Ectodermal cell (in vitro differentiated cells): Measurements from ENCODE around the gene APOE.
"Not testable (repeated sequence)": the region's sequence is repeated elsewhere in the genome, so short reads cannot be mapped to it uniquely, and the experiment has no call there.

Source experiments
- H3K27ac ChIP-seq: 2 replicates; pipeline ENCODE4 v1.7.0; 2013; ENCODE audit warnings: mild to moderate bottlenecking, low read depth, low read length; ENCODE audit not compliant: insufficient read depth, poor library complexity, severe bottlenecking
- H3K27me3 ChIP-seq: 2 replicates; pipeline ENCODE4 v1.7.0; 2013; ENCODE audit warnings: mild to moderate bottlenecking, low read length; ENCODE audit not compliant: insufficient read depth, control insufficient read depth, poor library complexity, severe bottlenecking
- H3K36me3 ChIP-seq: one replicate; pipeline ENCODE4 v1.7.0; 2013; ENCODE audit warnings: low read length; ENCODE audit not compliant: control insufficient read depth, insufficient read depth
- H3K4me1 ChIP-seq: one replicate; pipeline ENCODE4 v1.7.0; 2013; ENCODE audit warnings: low read length; ENCODE audit not compliant: control insufficient read depth, insufficient read depth
- H3K4me3 ChIP-seq: 2 replicates; pipeline ENCODE4 v1.7.0; 2013; ENCODE audit warnings: low read depth, low read length, control low read depth; ENCODE audit not compliant: insufficient read depth
- H3K9me3 ChIP-seq: 2 replicates; pipeline ENCODE4 v1.7.0; 2013; ENCODE audit warnings: mild to moderate bottlenecking, low read length, moderate library complexity; ENCODE audit not compliant: control insufficient read depth
- WGBS, 2 experiments: methylation state at CpG; one replicate each; pipeline ENCODE4 v1.1.7; 2013; ENCODE audit warnings: missing lambda C conversion rate in 2 of 2; 5-methylcytosine and 5-hydroxymethylcytosine counted together

The APOE gene

DNA sequence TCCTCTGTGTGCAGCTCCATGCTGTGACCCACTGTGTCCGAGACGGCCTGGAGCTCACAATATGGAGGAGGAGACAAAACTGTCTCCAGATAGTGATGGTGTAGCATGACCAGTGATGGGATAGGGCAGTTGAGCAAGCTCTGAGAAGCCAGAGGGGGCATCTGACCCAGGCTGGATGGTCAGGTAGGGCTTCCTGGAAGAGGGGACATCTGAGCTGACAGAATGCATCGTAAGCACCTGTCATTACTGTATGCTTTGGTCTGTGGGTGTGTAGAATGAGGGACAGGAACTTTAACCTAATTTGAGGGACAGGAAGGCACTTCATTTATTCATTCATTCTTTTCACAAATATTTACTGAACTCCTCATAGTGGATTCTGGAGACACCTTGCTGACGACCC, 21.0 kb upstream of the APOE start:
- Histone ChIP-seq H3K4me1 (no peaks in the 10 kb centered on the region), H3K36me3 (peaks cover 18% of the 10 kb centered on the region), H3K27ac (no peak overlapping the region), H3K4me3 (no peak overlapping the region), H3K9me3 (no peaks in the 10 kb centered on the region), H3K27me3 (no peaks in the 10 kb centered on the region)
- 93 to 94% methylated on average over 4 of the region's 4 CpGs for WGBS, 2 experiments

DNA sequence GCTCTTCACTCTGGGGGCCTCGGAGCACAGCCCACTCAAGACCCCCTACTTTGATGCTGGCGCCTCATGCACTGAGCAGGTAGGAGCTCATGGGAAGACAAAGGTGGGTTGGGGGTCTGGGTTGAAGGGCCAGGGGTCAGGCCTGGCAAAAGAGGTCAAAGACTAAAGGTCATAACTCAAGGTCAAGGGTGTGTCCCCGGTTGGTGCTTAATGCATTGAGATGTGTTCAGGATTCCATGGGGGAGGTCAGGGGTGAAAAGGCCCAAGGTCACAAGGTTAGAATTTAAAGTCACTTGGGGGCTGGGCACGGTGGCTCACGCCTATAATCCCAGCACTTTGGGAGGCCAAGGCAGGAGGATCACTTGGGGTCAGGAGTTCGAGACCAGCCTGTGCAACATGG, 19.5 kb upstream of the APOE start:
- H3K36me3 ChIP-seq: peaks cover 18% of the 10 kb centered on the region
- no peaks in the 10 kb centered on the region for H3K27me3 ChIP-seq
- H3K4me1 ChIP-seq: no peaks in the 10 kb centered on the region
- no peaks in the 10 kb centered on the region for H3K9me3 ChIP-seq
- WGBS, 2 experiments: 79 to 89% methylated on average over 6 of the region's 6 CpGs
- H3K4me3 ChIP-seq: no peak overlapping the region
- H3K27ac ChIP-seq: no peak overlapping the region

DNA sequence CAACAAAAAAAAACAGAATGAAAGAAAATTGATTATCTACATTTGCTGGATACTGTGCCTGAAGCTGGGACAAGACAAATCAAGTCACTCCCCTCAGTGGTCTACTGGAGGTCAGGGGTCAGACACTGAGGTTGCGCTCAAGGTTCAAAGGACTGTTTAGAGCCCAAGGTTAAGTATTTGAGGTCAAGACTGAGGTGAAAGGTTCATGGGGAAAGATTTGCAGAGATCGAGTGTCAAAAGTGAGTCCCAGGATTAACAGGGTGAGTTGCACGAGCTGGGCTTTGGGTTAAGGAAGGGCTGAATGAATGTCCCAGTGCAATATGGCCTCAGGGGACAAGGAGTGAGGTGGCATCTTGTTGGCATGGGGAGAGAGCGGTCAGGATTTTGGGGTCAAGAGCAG, 17.9 kb upstream of the APOE start:
- no peaks in the 10 kb centered on the region for H3K27me3 ChIP-seq
- H3K9me3 ChIP-seq: no peaks in the 10 kb centered on the region
- H3K4me3 ChIP-seq: no peak overlapping the region
- WGBS, 2 experiments: 93 to 95% methylated on average over 4 of the region's 4 CpGs
- H3K27ac ChIP-seq: no peak overlapping the region
- peaks cover 18% of the 10 kb centered on the region for H3K36me3 ChIP-seq
- H3K4me1 ChIP-seq: peaks cover 10% of the 10 kb centered on the region

DNA sequence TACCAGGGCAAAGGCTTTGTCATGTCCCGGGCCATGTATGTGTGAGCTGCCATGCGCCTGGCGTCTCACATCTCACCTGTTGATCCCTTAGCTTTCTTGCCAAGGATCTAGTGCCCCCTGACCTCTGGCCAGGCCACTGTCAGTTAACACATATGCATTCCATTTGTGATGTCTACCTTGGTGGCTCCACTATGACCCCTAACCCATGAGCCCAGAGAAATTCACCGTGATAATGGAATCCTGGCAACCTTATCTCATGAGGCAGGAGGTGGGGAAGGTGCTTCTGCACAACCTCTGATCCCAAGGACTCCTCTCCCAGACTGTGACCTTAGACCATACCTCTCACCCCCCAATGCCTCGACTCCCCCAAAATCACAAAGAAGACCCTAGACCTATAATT, 17.3 kb upstream of the APOE start:
- H3K4me3 ChIP-seq, H3K27me3 ChIP-seq, H3K9me3 ChIP-seq, H3K27ac ChIP-seq: not testable (repeated sequence)
- peaks cover 13% of the 10 kb centered on the region for H3K4me1 ChIP-seq
- 93% methylated on average over 4 of the region's 5 CpGs for WGBS, 2 experiments
- peaks cover 20% of the 10 kb centered on the region for H3K36me3 ChIP-seq

DNA sequence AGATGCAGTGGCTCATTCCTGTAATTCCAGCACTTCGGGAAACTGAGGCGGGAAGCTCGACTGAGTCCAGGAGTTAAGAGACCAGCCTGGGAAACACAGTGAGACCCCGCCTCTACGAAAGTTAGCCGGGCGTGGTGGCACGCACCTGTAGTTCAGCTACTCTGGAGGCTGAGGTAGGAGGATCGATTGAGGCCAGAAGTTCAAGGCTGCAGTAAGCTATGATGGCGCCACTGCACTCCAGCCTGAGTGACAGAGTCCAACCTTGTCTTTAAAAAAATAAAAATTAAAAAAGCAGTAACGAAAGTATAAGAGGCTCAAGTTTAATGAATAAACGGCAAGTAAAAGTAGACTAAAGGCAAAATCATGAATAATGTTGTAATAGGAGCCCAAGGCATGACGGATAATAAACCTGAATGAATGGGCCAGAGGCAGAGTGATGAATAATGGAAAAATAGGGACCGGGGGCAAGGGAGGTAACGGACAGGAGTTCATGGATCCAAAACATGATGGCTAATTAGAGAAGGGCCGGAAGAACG, 15.7 kb upstream of the APOE start:
- WGBS, 2 experiments: 71 to 72% methylated on average over 17 of the region's 17 CpGs
- peaks cover 13% of the 10 kb centered on the region for H3K4me1 ChIP-seq
- no peaks in the 10 kb centered on the region for H3K9me3 ChIP-seq
- peaks cover 24% of the 10 kb centered on the region for H3K36me3 ChIP-seq
- no peaks in the 10 kb centered on the region for H3K27me3 ChIP-seq
- peak overlapping the region; percentile 36 for H3K4me3 ChIP-seq
- peak overlapping the region; percentile 84 for H3K27ac ChIP-seq

DNA sequence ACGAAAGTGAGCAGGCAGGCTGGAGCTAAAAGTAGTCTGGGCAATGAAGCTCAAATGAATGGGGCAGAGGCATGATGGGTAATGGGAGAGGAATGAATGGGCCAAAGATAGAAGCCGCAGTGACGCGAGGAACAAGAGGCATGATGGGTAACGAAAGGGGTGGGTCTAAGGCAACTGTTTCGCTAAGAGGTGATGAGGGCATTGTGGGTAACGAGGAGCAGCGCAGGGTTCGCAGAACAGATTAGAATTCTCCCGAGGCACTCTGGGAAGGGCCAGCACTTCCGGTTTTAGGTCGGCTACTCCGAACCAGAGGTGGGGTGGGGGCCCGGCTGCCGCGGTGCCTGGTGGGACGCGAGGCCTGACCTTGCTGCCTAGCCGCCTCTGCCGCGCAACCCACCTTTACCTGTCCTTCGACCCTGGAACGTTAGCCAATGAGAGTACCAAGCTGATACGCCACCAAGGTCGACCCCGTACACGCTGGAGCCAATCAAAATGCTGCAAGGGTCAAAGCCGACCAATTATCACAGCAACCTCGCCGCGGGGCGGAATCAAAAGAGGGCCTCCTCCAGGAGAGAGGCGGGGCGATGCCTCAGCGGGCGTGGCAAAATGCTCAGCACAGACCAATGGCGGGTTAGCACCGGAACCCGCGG, 15.1 kb upstream of the APOE start:
- Histone ChIP-seq H3K9me3 (no peaks in the 10 kb centered on the region), H3K4me3 (peak overlapping the region; percentile 36), H3K27ac (peak overlapping the region; percentile 84), H3K27me3 (no peaks in the 10 kb centered on the region), H3K4me1 (peaks cover 13% of the 10 kb centered on the region), H3K36me3 (peaks cover 21% of the 10 kb centered on the region)
- 0% methylated on average over 40 of the region's 40 CpGs for WGBS, 2 experiments

DNA sequence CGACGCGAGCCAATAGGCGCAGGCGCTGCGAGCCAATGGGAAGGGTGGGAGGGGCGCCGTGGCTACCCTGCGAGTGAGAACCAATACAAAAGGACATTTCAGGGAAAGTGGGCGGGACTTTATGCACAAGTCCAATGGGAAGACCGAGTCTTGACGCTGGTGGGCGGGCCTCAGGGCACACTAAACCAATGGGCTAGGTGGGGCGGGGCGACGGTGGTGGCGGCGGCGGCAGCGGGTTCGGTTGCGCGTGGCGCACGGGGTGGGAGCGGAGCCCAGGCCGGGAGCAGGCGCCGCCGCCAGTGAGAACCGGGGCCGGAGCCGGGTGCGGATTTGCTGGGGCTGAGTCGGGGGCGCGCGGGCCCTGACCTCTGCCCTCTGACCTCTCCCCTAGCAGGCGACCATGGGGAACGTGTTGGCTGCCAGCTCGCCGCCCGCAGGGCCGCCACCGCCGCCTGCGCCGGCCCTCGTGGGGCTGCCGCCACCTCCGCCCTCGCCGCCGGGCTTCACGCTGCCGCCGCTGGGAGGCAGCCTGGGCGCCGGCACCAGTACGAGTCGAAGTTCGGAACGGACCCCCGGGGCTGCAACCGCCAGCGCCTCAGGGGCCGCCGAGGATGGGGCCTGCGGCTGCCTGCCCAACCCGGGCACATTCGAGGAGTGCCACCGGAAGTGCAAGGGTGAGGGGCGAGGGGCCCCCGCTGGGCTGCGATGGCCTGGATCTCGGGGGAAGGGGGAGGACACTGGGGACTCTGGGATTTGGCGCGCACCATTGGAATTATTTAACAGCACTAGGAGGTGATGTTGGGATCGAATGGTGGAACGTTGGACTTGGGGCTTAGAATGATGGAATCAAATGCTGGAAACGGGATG, 14.3 kb upstream of the APOE start, which contains the start of gene TOMM40:
Gene TOMM40, plus strand, starts transcription at position 239 of the 867 bp plus-strand sequence. Its CDS starts 162 bp downstream, at position 401.
- peaks cover 13% of the 10 kb centered on the region for H3K4me1 ChIP-seq
- no peaks in the 10 kb centered on the region for H3K9me3 ChIP-seq
- peak within 1 kb of the TSS; percentile 84 for H3K27ac ChIP-seq
- H3K4me3 ChIP-seq: peak within 1 kb of the TSS; percentile 86
- WGBS, 2 experiments: 0 to 1% methylated on average over 81 of the region's 81 CpGs
- H3K27me3 ChIP-seq: no peaks in the 10 kb centered on the region
- peaks cover 17% of the 10 kb centered on the region for H3K36me3 ChIP-seq

DNA sequence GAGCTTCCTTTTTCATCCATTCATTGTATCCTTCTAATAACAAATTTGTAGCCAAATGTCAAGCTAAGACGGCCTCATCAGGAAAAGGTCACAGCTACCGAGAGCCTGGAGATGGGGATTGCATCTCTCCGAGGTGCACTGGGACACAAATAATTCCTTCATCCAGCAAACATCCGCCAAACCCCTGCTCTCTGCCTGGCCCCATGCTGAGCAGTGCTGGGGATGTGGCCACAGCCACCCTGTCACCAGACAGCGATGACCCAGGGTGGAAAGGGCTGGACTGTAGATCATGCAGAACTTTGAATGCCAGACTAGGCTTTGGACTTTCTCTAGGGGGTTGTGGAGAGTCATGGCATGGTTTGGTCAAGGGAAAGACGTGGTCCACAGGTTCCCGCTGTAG, 12.7 kb upstream of the APOE start:
- no peaks in the 10 kb centered on the region for H3K9me3 ChIP-seq
- H3K4me3 ChIP-seq: no peak overlapping the region
- no peak overlapping the region for H3K27ac ChIP-seq
- H3K27me3 ChIP-seq: no peaks in the 10 kb centered on the region
- peaks cover 13% of the 10 kb centered on the region for H3K4me1 ChIP-seq
- H3K36me3 ChIP-seq: peaks cover 20% of the 10 kb centered on the region
- 95 to 96% methylated on average over 7 of the region's 7 CpGs for WGBS, 2 experiments

DNA sequence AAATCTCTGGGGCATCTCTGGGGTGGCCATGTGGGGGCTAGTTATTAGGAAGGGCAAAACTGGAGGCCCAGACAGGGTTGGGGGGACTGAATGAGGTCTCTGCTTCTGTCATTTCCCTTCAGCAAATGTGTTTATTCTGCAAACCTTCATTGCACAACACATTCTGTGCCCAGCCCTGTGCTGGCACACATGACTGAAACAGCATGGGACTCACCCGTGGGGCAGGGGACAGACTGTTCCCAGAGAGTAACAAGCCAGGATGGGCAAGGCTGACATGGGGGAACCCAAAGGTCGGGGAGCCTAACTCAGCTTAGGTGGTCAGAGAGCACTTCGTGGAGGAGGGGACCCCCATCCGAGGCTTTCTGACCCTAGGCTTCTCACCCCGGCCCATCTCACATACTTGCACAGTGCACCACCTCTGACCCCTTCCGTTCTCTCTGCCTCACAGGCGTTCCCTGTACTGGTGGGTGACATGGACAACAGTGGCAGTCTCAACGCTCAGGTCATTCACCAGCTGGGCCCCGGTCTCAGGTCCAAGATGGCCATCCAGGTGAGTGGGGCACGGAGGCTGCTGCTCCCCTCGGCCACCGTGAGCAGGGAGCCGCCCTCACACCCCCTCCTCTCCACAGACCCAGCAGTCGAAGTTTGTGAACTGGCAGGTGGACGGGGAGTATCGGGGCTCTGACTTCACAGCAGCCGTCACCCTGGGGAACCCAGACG, 12.1 kb upstream of the APOE start:
- Histone ChIP-seq H3K27me3 (no peaks in the 10 kb centered on the region), H3K36me3 (peaks cover 20% of the 10 kb centered on the region), H3K4me1 (peaks cover 13% of the 10 kb centered on the region), H3K9me3 (no peaks in the 10 kb centered on the region), H3K27ac (no peak overlapping the region), H3K4me3 (no peak overlapping the region)
- 92 to 95% methylated on average over 18 of the region's 18 CpGs for WGBS, 2 experiments

DNA sequence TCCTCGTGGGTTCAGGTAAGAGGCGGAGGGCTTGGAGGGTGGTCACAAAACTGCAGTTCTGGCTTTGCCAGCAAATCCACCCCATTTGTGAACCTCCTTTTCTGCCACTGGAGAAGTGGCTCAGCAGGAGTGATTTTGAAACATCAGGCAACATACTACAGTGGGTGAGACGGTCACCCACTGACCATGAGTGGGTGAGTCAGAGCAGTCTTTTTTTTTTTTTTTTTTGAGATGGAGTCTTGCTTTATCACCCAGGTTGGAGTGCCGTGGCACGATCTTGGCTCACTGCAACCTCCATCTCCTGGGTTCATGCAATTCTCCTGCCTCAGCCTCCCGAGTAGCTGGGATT, 11.6 kb upstream of the APOE start:
- Histone ChIP-seq H3K4me3 (no peak overlapping the region), H3K9me3 (no peaks in the 10 kb centered on the region), H3K27ac (no peak overlapping the region), H3K27me3 (no peaks in the 10 kb centered on the region), H3K4me1 (peaks cover 13% of the 10 kb centered on the region), H3K36me3 (peaks cover 20% of the 10 kb centered on the region)
- 92 to 95% methylated on average over 6 of the region's 6 CpGs for WGBS, 2 experiments
